Thyroid gland (tissue), 4 donors: ENCODE results near the gene STK24.

ENCODE experiments used
- POLR2A ChIP-seq, 2 donors: fragments of 450-650 bp; IDR thresholded peaks; one replicate each; pipeline ENCODE4 v1.6.1; 2017; ENCODE audit warnings: antibody characterized with exemption in 2 of 2, mild to moderate bottlenecking in 2 of 2, moderate library complexity in 1 of 2
- TF ChIP-seq, protein P1 (sequence below), 6 experiments: fragments of 200-600 bp in 3 of 6; fragments of 450-650 bp in 3 of 6; sonication (generic) in 3 of 6; IDR thresholded peaks; one replicate each; pipeline ENCODE4 v1.5.1; 2016 to 2019; ENCODE audit warnings: antibody characterized with exemption in 6 of 6, mild to moderate bottlenecking in 2 of 6, inconsistent platforms in 1 of 6, moderate library complexity in 1 of 6

DNA sequence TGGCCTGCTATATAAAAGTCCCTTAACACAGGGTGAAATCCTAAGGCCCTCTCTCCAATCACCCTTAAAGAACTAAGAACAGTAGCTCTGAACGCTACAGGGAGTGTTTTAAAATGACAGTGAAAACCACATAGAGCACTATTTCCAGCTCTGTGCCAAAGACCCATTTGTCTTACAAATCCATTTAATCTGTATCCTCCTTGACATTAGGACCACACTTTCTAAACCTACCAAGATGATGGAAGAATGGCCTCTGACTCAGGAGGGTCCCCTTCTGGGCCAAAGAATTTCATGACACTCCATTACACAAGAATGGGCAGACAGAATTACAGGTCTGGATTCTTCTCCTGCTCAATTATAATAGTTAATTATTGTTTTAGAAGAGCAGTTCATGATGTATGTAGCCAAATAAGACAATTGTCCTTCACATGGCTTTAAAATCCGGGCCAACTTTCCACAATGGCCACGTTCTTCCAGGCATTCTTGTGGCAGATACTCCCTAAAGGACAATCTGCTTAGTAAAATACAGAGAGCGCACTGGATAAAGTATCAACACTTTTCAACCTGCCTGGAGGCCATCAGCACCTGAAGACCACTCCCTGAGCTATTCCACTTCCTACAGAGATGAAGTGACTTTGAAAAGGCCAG, 61.0 kb downstream of the STK24 start:
- TF ChIP-seq, protein P1, sequence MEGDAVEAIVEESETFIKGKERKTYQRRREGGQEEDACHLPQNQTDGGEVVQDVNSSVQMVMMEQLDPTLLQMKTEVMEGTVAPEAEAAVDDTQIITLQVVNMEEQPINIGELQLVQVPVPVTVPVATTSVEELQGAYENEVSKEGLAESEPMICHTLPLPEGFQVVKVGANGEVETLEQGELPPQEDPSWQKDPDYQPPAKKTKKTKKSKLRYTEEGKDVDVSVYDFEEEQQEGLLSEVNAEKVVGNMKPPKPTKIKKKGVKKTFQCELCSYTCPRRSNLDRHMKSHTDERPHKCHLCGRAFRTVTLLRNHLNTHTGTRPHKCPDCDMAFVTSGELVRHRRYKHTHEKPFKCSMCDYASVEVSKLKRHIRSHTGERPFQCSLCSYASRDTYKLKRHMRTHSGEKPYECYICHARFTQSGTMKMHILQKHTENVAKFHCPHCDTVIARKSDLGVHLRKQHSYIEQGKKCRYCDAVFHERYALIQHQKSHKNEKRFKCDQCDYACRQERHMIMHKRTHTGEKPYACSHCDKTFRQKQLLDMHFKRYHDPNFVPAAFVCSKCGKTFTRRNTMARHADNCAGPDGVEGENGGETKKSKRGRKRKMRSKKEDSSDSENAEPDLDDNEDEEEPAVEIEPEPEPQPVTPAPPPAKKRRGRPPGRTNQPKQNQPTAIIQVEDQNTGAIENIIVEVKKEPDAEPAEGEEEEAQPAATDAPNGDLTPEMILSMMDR (IDR thresholded peaks at IDR 0.05) = no peak
- no peak for TF ChIP-seq POLR2A (IDR thresholded peaks at IDR 0.05)
